ENCODE results near the gene CACNB3. TPM values are rescaled to one million over a fixed set of nuclear protein-coding genes. Genes with fewer than 3 reads are reported as not detected.
"Not testable (repeated sequence)": the region's sequence is repeated elsewhere in the genome, so short reads cannot be mapped to it uniquely, and the experiment has no call there.

The CACNB3 gene
- total and polyA plus RNA-seq, 9 of the 15 experiments (the other 6 are each of a cell fraction or from before 2014, with no cell fraction given), result 0.24 to 2.0 (median 1.5) TPM

DNA sequence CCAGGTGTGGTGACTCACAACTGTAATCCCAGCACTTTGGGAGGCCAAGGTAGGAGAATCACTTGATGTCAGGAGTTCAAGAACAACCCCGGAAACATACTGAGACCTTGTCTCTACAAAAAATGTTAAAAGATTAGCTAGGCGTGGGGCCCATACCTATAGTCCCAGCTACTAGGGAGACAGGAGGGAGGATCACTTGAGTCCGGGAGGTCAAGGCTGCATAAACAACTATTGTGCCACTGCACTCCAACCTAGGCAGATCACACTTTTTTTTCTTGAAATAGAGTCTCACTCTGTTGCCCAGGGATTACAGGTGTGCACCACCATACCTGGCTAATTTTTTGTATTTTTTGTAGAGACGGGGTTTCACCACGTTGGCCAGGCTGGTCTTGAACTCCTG lies 41.3 kb downstream of the CACNB3 start (continued):
- TF ChIP-seq MXI1 (IDR thresholded peaks at IDR 0.05; ENCODE audit: low read depth, low read length) (no peak), KLF10 (CRISPR knock-in tag; IDR thresholded peaks at IDR 0.05) (no peak), ZNF766 (CRISPR knock-in tag; conservative IDR thresholded peaks at IDR 0.05) (no peak), HNRNPLL (IDR thresholded peaks at IDR 0.05; ENCODE audit: low read depth, low read length, poor library complexity, severe bottlenecking) (no peak), SIN3B (IDR thresholded peaks at IDR 0.05; ENCODE audit: low read depth) (no peak), KLF1 (tag; IDR thresholded peaks at IDR 0.05) (no peak)
- TF ChIP-seq, protein P1, sequence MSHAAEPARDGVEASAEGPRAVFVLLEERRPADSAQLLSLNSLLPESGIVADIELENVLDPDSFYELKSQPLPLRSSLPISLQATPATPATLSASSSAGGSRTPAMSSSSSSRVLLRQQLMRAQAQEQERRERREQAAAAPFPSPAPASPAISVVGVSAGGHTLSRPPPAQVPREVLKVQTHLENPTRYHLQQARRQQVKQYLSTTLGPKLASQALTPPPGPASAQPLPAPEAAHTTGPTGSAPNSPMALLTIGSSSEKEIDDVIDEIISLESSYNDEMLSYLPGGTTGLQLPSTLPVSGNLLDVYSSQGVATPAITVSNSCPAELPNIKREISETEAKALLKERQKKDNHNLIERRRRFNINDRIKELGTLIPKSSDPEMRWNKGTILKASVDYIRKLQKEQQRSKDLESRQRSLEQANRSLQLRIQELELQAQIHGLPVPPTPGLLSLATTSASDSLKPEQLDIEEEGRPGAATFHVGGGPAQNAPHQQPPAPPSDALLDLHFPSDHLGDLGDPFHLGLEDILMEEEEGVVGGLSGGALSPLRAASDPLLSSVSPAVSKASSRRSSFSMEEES (CRISPR knock-in tag; IDR thresholded peaks at IDR 0.05), result no peak
- TF ChIP-seq, protein P2, sequence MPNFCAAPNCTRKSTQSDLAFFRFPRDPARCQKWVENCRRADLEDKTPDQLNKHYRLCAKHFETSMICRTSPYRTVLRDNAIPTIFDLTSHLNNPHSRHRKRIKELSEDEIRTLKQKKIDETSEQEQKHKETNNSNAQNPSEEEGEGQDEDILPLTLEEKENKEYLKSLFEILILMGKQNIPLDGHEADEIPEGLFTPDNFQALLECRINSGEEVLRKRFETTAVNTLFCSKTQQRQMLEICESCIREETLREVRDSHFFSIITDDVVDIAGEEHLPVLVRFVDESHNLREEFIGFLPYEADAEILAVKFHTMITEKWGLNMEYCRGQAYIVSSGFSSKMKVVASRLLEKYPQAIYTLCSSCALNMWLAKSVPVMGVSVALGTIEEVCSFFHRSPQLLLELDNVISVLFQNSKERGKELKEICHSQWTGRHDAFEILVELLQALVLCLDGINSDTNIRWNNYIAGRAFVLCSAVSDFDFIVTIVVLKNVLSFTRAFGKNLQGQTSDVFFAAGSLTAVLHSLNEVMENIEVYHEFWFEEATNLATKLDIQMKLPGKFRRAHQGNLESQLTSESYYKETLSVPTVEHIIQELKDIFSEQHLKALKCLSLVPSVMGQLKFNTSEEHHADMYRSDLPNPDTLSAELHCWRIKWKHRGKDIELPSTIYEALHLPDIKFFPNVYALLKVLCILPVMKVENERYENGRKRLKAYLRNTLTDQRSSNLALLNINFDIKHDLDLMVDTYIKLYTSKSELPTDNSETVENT (CRISPR knock-in tag; IDR thresholded peaks at IDR 0.05), result no peak
- TF ChIP-seq, protein P3, sequence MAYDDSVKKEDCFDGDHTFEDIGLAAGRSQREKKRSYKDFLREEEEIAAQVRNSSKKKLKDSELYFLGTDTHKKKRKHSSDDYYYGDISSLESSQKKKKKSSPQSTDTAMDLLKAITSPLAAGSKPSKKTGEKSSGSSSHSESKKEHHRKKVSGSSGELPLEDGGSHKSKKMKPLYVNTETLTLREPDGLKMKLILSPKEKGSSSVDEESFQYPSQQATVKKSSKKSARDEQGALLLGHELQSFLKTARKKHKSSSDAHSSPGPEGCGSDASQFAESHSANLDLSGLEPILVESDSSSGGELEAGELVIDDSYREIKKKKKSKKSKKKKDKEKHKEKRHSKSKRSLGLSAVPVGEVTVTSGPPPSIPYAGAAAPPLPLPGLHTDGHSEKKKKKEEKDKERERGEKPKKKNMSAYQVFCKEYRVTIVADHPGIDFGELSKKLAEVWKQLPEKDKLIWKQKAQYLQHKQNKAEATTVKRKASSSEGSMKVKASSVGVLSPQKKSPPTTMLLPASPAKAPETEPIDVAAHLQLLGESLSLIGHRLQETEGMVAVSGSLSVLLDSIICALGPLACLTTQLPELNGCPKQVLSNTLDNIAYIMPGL (CRISPR knock-in tag; IDR thresholded peaks at IDR 0.05), result no peak

DNA sequence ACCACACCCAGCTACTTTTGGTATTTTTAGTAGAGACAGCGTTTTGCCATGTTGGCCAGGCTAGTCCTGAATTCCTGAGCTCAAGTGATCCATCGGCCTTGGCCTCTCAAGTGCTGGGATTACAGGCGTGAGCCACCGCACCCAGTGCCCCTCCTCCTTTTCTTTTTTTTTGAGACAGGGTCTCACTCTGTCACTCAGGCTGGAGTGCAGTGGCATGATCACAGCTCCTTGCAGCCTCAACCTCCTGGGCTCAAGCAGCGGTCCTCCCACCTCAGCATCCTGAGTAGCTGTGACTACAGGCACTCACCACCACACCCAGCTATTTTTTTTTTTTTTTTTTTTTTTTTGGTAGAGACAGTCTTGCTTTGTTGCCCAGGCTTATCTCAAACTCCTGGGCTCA lies 41.9 kb downstream of the CACNB3 start:
- ATAC-seq; in situ Hi-C loops (cut with MboI); H2AFZ ChIP-seq (ENCODE audit: low read depth, low read length); H3K4me2 ChIP-seq (ENCODE audit: insufficient read depth, low read length); H3K4me3 ChIP-seq; intact Hi-C loops (cut with micrococcal nuclease); H3K4me1 ChIP-seq (replicated peaks in 1 of 2; ENCODE audit: control insufficient read depth in 2 of 2, insufficient read depth in 2 of 2, low read length in 2 of 2); H4K20me1 ChIP-seq (replicated peaks; ENCODE audit: control insufficient read depth, insufficient read depth, low read length); H3K9me3 ChIP-seq (replicated peaks; ENCODE audit: control insufficient read depth, insufficient read depth, low read depth, low read length); H3K27ac ChIP-seq (ENCODE audit: extremely low read depth, low read depth, low read length); H3K9ac ChIP-seq (ENCODE audit: insufficient read depth in 1 of 2, low read depth in 2 of 2, low read length in 2 of 2); H3K9me1 ChIP-seq (ENCODE audit: control insufficient read depth, insufficient read depth, low read length); CTCF ChIA-PET (ENCODE audit: low intra/inter-chr PET ratio); BruUV-seq (replicated peaks); H3K79me2 ChIP-seq (ENCODE audit: control insufficient read depth, insufficient read depth, low read length); DNase-seq (ENCODE audit: extremely low read depth in 1 of 4, low spot score in 3 of 4); H3K36me3 ChIP-seq (ENCODE audit: control insufficient read depth, insufficient read depth, low read length); POLR2A ChIA-PET; FAIRE-seq: not testable (repeated sequence)
- 34% methylated on average over 4 of the region's 5 CpGs for WGBS (ENCODE audit: insufficient coverage, low coverage, missing lambda C conversion rate)
- H3K27me3 ChIP-seq (ENCODE audit: control insufficient read depth in 2 of 2, insufficient read depth in 2 of 2, low read length in 2 of 2), result peaks cover 27 to 37% of the 10 kb centered on the region in 2 experiments
